Epithelial cell of esophagus (primary cell): Measurements from ENCODE around the gene CRNN.

Experiments
- DNase-seq: peaks from one replicate; pipeline ENCODE4 v3.0.0; 2010; ENCODE audit warnings: low read depth
- H3K4me3 ChIP-seq: 2 replicates; pipeline ENCODE4 v1.5.1; 2011; ENCODE audit warnings: mild to moderate bottlenecking, low read length, control low read depth
- CTCF ChIP-seq: IDR thresholded peaks from 2 replicates; pipeline ENCODE4 v1.5.1; 2011; ENCODE audit warnings: low read depth, mild to moderate bottlenecking, low read length, control low read depth, inconsistent platforms; ENCODE audit not compliant: insufficient read depth; ENCODE audit errors: missing control alignments

The CRNN gene

DNA sequence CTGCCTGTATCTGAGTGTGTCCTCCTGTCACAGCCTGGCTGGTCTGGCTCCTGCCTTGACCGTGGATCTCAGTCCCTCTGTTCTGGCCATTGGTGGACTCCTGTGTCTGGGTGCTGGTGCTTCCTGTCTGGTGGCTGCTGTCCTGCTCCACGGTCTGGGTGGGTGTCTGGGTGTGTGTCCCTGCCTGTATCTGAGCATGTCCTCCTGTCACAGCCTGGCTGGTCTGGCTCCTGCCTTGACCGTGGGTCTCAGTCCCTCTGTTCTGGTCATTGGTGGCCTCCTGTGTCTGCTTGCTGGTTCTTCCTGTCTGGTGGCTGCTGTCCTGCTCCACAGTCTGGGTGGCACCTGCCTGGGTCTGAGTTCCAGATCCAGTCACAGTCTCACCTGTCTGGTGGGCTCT lies 4.0 kb downstream of the CRNN start:
- H3K4me3 ChIP-seq: no peak overlapping the region
- no peak for TF ChIP-seq CTCF
- no peak for DNase-seq

- no peak for TF ChIP-seq CTCF
- no peak for DNase-seq
- no peak overlapping the region for H3K4me3 ChIP-seq
Observed at GRCh38 chr1:152408664-152409063, 5.4 kb downstream of the CRNN start.

DNA sequence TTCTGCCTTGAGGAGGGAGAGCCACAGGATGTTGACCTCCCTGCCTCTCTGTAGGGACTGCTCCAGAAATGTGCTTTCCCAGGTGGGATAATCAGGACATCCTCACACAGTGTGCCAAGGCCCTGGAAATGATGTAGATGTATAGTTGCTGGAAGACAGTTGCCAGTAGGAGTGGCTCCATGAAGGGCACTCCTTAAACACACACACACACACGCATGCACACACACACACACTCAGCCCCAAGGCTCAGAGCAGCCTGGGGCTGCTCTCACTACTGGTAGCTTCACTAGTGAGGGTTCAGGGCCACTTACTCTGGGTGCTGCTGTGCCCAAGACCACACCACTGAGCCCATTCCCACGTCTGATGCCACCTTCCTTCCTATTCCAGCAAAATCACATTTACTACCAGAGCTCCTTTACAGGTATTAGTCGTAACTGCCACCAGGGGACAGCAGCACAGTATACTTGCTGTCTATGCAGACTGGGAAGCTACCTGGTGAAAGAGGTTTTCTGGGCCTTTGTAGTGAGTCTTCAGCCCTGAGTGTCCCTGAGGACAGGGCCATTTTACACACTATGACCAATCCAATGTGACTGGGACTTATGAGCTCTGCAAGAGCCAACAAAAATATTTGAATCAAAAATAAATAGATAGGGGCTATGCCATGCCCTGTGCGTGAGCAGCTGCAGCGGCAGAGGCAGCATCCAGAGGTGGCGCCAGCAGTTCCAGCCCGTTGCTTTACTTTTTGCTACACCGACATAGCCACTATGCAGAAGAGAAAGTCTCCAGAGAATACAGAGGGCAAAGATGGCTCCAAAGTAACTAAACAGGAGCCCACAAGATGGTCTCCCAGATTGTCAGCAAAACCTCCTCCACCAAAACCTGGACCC lies 15.0 kb downstream of the CRNN start:
- peak; percentile 95 for TF ChIP-seq CTCF
- H3K4me3 ChIP-seq: no peak overlapping the region
- DNase-seq: peak; percentile 76

GRCh38 chr1:152397474-152397873 lies 16.6 kb downstream of the CRNN start:
- TF ChIP-seq CTCF: peak; percentile 36
- H3K4me3 ChIP-seq: no peak overlapping the region
- peak; percentile 30 for DNase-seq

DNA sequence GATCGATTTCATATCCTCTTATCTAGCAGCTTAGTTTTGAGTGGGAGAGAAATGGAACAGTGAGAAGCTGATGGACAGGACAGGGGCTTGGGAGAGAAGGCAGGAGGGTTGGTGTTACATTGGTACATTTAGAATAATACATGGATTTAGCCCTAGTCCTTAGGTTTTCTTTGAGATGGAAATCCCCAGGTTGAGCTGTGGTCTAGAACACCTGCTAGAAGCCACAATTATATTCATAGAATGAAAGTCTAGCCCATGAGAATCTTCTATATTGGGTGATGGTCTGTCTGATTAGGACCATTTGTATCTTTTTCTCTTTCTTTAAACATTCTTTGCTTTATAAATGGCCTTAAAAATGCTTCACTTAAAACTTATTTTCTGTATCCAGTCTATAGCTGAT lies 19.9 kb downstream of the CRNN start:
- no peak overlapping the region for H3K4me3 ChIP-seq
- no peak for TF ChIP-seq CTCF
- no peak for DNase-seq

- DNase-seq: peak; percentile 87
- TF ChIP-seq CTCF: peak; percentile 24
- no peak overlapping the region for H3K4me3 ChIP-seq
Observed at GRCh38 chr1:152392909-152393308, 21.2 kb downstream of the CRNN start.

DNA sequence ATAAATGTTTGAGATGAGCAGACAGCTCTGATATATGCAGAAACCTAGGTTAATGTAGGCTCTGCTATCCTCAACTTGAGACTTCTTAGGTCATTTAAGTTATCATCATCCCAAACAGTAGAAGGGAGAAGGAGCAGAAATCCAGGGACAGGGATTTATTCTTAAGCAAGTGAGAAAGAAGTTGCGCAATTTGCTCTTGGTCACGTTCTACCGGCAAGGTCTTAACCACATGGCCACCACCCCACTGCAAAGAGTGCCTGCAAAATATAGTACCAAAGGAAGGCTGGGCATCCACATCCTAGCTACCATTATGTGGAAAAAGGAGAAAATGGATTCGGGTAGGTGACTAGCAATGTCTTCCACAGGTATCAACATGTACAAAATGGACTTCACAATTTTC lies 25.2 kb downstream of the CRNN start:
- no peak for TF ChIP-seq CTCF
- no peak overlapping the region for H3K4me3 ChIP-seq
- no peak for DNase-seq
